SK-N-SH (cell line): ENCODE measurements around the gene CEP57. TPM values are rescaled to one million over a fixed set of nuclear protein-coding genes. Genes with fewer than 3 reads are reported as not detected.

Experiments
- CTCF ChIA-PET: fragments of 300-600, 350-600 bp; formaldehyde crosslinking; extraction: SDS; loops from one replicate; lab custom pipeline; 2021; lab: Yijun Ruan, JAX
- POLR2A ChIA-PET: fragments of 350-600 bp; sonication (Branson Sonifier 250); formaldehyde crosslinking; extraction: SDS; loops from one replicate; lab custom pipeline; 2020; ENCODE audit warnings: antibody characterized with exemption, inconsistent platforms; lab: Yijun Ruan, JAX
- DNase-seq: peaks from one replicate; pipeline ENCODE4 v3.0.0; 2012
- H2AFZ ChIP-seq: fragments of 200-600 bp; sonication (generic); 2 replicates; pipeline ENCODE4 v1.8.1; 2016; ENCODE audit warnings: antibody characterized with exemption, mild to moderate bottlenecking, low read depth
- H3F3A ChIP-seq: fragments of 200-600 bp; sonication (generic); replicated peaks from 2 replicates; pipeline ENCODE3; 2016; ENCODE audit warnings: antibody characterized with exemption, mild to moderate bottlenecking; ENCODE audit not compliant: insufficient read depth
- H3K27ac ChIP-seq, 2 experiments: fragments of 200-500 bp in 1 of 2; fragments of 200-600 bp in 1 of 2; sonication (Bioruptor generic) in 1 of 2; sonication (generic), shearing (Covaris generic) in 1 of 2; 2 replicates each; pipeline versions ENCODE4 v1.5.1 to v1.6.1; 2014 to 2016; ENCODE audit warnings: low read depth in 2 of 2, inconsistent platforms in 1 of 2, low read length in 1 of 2, mild to moderate bottlenecking in 1 of 2, mixed read lengths in 1 of 2
- H3K27me3 ChIP-seq: fragments of 200-600 bp; sonication (generic), shearing (Covaris generic); 2 replicates; pipeline ENCODE4 v1.6.1; 2016; ENCODE audit warnings: mixed run types; ENCODE audit not compliant: insufficient read depth
- H3K36me3 ChIP-seq, 2 experiments: fragments of 200-500 bp in 1 of 2; fragments of 200-600 bp in 1 of 2; sonication (Bioruptor generic) in 1 of 2; sonication (generic) in 1 of 2; replicated peaks in 1 of 2; 2 replicates each; pipeline versions ENCODE3 to v1.5.1; 2014 to 2016; ENCODE audit warnings: low read length in 1 of 2, mild to moderate bottlenecking in 1 of 2; ENCODE audit not compliant: insufficient read depth in 2 of 2, control insufficient read depth in 1 of 2
- H3K4me1 ChIP-seq, 2 experiments: fragments of 200-500 bp in 1 of 2; fragments of 200-600 bp in 1 of 2; sonication (Bioruptor generic) in 1 of 2; sonication (generic), shearing (Covaris generic) in 1 of 2; 2 replicates each; pipeline versions ENCODE4 v1.5.1 to v1.6.1; 2014 to 2016; ENCODE audit warnings: low read depth in 1 of 2, low read length in 1 of 2, mixed run types in 1 of 2; ENCODE audit not compliant: insufficient read depth in 2 of 2, control insufficient read depth in 1 of 2
- H3K4me2 ChIP-seq: fragments of 200-600 bp; sonication (generic), shearing (Covaris generic); 2 replicates; pipeline ENCODE4 v1.6.1; 2017; ENCODE audit warnings: mixed run types
- H3K4me3 ChIP-seq, 2 experiments: fragments of 200-500 bp in 1 of 2; fragments of 200-600 bp in 1 of 2; sonication (Bioruptor generic) in 1 of 2; sonication (generic), shearing (Covaris generic) in 1 of 2; 2 replicates each; pipeline versions ENCODE4 v1.5.1 to v1.8.1; 2014 to 2016; ENCODE audit warnings: low read depth in 2 of 2, inconsistent platforms in 1 of 2, low read length in 1 of 2, mild to moderate bottlenecking in 1 of 2, mixed read lengths in 1 of 2, moderate library complexity in 1 of 2
- H3K79me2 ChIP-seq: fragments of 200-600 bp; sonication (generic); 2 replicates; pipeline ENCODE4 v1.8.1; 2017; ENCODE audit warnings: mild to moderate bottlenecking; ENCODE audit not compliant: insufficient read depth
- H3K9ac ChIP-seq: fragments of 200-600 bp; sonication (generic); 2 replicates; pipeline ENCODE4 v1.6.1; 2017; ENCODE audit warnings: mixed run types
- H3K9me2 ChIP-seq: fragments of 200-600 bp; sonication (generic); 2 replicates; pipeline ENCODE4 v1.6.1; 2017; ENCODE audit warnings: mixed run types
- H3K9me3 ChIP-seq: fragments of 200-600 bp; sonication (generic); 2 replicates; pipeline ENCODE4 v1.6.1; 2017; ENCODE audit warnings: mixed run types, mild to moderate bottlenecking, moderate library complexity
- H4K20me1 ChIP-seq: fragments of 200-600 bp; sonication (generic); 2 replicates; pipeline ENCODE4 v1.6.1; 2017; ENCODE audit warnings: mild to moderate bottlenecking, mixed run types; ENCODE audit not compliant: insufficient read depth
- CHD2 ChIP-seq: fragments of 150-350 bp; IDR thresholded peaks from 2 replicates; pipeline ENCODE4 v1.6.1; 2018; ENCODE audit warnings: low read length; ENCODE audit not compliant: partially characterized antibody
- EP300 ChIP-seq, 2 experiments: IDR thresholded peaks; 2 replicates each; pipeline versions ENCODE4 v1.4.0 to v1.6.1; 2012; ENCODE audit warnings: borderline replicate concordance in 1 of 2, low read depth in 1 of 2, low read length in 1 of 2
- FOSL2 ChIP-seq: IDR thresholded peaks from 2 replicates; pipeline ENCODE4 v1.4.0; 2012; ENCODE audit warnings: low read depth, mild to moderate bottlenecking, moderate library complexity, borderline replicate concordance
- GABPA ChIP-seq: IDR thresholded peaks from 2 replicates; pipeline ENCODE4 v1.4.0; 2012; ENCODE audit warnings: low read depth, mild to moderate bottlenecking
- GATA2 ChIP-seq: sonication (generic); formaldehyde crosslinking; IDR thresholded peaks from 2 replicates; pipeline ENCODE4 v1.5.0; 2020; ENCODE audit warnings: mild to moderate bottlenecking, missing genetic modification reagents
- JUND ChIP-seq: IDR thresholded peaks from 2 replicates; pipeline ENCODE4 v1.4.0; 2012
- POLR2AphosphoS5 ChIP-seq: IDR thresholded peaks from 2 replicates; pipeline ENCODE4 v1.6.1; 2012; ENCODE audit warnings: low read depth, low read length
- RXRA ChIP-seq: IDR thresholded peaks from 2 replicates; pipeline ENCODE4 v1.4.0; 2012; ENCODE audit warnings: low read depth, mild to moderate bottlenecking, borderline replicate concordance
- SIN3A ChIP-seq: IDR thresholded peaks from 2 replicates; pipeline ENCODE4 v1.6.1; 2012; ENCODE audit warnings: low read depth, mild to moderate bottlenecking, low read length, moderate library complexity, borderline replicate concordance
- TCF12 ChIP-seq: IDR thresholded peaks from 2 replicates; pipeline ENCODE4 v1.4.0; 2012
- WGBS: methylation state at CpG from one replicate; pipeline ENCODE4 v1.1.6; 2017; ENCODE audit warnings: low lambda C conversion rate; 5-methylcytosine and 5-hydroxymethylcytosine counted together
- polyA plus RNA-seq, 3 experiments: library from polyadenylated mRNA; depleted of rRNA; stranded (reverse); fragments of >200 nt; gene quantifications; 2 replicates each; pipeline ENCODE4 v1.2.3, GENCODE V29; 2012
- TF ChIP-seq, protein P1 (sequence below): fragments of 150-350 bp; IDR thresholded peaks from 2 replicates; pipeline ENCODE4 v1.6.1; 2017; ENCODE audit warnings: antibody characterized with exemption, low read length, low read depth, borderline replicate concordance
- TF ChIP-seq, protein P2 (sequence below): IDR thresholded peaks from 2 replicates; pipeline ENCODE4 v1.4.0; 2012; ENCODE audit warnings: low read depth, borderline replicate concordance
- TF ChIP-seq, protein P3 (sequence below): IDR thresholded peaks from 2 replicates; pipeline ENCODE4 v1.4.0; 2012; ENCODE audit warnings: low read depth, borderline replicate concordance
- TF ChIP-seq, protein P4 (sequence below): fragments of 150-350 bp; IDR thresholded peaks from 2 replicates; pipeline ENCODE4 v1.6.1; 2016; ENCODE audit warnings: mild to moderate bottlenecking, low read depth, low read length
- TF ChIP-seq, protein P5 (sequence below): fragments of 200-600 bp; sonication (generic); IDR thresholded peaks from 2 replicates; pipeline ENCODE4 v1.6.1; 2017; ENCODE audit warnings: antibody characterized with exemption, mild to moderate bottlenecking, moderate library complexity

The CEP57 gene
- polyA plus RNA-seq, 1 of the 3 experiments (the other 2 are of a cell fraction) = 12.2 TPM

DNA sequence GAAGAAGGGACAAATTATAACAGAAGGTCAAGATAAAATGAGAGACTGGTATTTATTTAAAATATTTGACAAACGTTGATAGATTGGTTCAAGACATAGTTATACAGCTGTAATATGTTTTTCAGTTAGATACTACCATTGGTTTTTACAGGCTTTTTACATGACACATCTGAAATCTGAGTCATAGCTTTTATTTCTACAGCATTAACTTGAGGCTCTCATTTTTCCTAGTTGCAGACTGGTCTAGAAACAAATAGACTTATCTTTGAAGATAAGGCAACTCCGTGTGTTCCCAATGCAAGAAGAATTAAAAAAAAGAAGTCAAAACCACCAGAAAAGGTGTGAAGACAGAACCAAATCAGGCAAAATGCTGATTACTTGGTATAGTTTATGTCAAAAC, 31.3 kb downstream of the CEP57 start (continued):
- TF ChIP-seq, protein P1, sequence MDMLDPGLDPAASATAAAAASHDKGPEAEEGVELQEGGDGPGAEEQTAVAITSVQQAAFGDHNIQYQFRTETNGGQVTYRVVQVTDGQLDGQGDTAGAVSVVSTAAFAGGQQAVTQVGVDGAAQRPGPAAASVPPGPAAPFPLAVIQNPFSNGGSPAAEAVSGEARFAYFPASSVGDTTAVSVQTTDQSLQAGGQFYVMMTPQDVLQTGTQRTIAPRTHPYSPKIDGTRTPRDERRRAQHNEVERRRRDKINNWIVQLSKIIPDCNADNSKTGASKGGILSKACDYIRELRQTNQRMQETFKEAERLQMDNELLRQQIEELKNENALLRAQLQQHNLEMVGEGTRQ = no peak
- TF ChIP-seq FOSL2 (peak; percentile 49; the same call in 1 of the 2 replicates), SIN3A (no peak), JUND (0 out of 2 replicates have a peak, but pooled peaks have one; percentile 17)

DNA sequence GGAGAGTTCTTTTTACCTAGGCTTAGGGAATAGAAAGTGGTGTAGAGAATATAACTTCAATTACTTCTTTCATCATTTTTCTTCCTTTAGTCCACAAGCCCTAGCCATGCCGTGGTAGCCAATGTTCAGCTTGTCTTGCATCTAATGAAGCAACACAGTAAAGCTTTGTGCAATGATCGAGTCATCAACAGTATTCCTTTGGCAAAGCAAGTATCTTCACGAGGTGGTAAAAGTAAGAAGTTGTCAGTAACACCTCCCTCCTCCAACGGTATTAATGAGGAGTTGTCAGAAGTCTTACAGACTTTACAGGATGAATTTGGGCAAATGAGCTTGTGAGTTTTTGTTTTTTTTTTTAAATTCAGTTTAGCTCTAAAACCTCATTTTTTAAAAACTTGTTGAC, 37.4 kb downstream of the CEP57 start:
- Histone ChIP-seq H3K4me3 (no peak overlapping the region), H3K27me3 (no peaks in the 10 kb centered on the region), H3K9me2 (no peaks in the 10 kb centered on the region), H3K9me3 (no peaks in the 10 kb centered on the region), H3K4me1 (peaks cover 0 to 6% of the 10 kb centered on the region in 2 experiments; a peak in 3 of 4 replicates), H3F3A (peaks cover 35% of the 10 kb centered on the region), H3K4me2 (no peak overlapping the region), H4K20me1 (no peaks in the 10 kb centered on the region), H3K79me2 (no peaks in the 10 kb centered on the region), H3K9ac (no peak overlapping the region), H3K36me3 (peaks cover 67 to 74% of the 10 kb centered on the region in 2 experiments), H3K27ac (no peak overlapping the region)
- WGBS = 96% methylated on average over 4 of the region's 4 CpGs
- CTCF ChIA-PET = interaction anchor here (0.6 to 2.2 kb wide), 4 partner anchors 8 to 1009 kb away, joined by 3 to 14 read pairs (median 4); no protein-coding TSS in a partner anchor
- no peak for DNase-seq
- POLR2A ChIA-PET = no interaction called here
- TF ChIP-seq CHD2 = no peak
- TF ChIP-seq RXRA = no peak
- no peak for TF ChIP-seq POLR2AphosphoS5
- no peak for TF ChIP-seq EP300 (IDR thresholded peaks at IDR 0.05; ENCODE audit: borderline replicate concordance in 1 of 2, low read depth in 1 of 2, low read length in 1 of 2)
- no peak for TF ChIP-seq SIN3A
- TF ChIP-seq, protein P2, sequence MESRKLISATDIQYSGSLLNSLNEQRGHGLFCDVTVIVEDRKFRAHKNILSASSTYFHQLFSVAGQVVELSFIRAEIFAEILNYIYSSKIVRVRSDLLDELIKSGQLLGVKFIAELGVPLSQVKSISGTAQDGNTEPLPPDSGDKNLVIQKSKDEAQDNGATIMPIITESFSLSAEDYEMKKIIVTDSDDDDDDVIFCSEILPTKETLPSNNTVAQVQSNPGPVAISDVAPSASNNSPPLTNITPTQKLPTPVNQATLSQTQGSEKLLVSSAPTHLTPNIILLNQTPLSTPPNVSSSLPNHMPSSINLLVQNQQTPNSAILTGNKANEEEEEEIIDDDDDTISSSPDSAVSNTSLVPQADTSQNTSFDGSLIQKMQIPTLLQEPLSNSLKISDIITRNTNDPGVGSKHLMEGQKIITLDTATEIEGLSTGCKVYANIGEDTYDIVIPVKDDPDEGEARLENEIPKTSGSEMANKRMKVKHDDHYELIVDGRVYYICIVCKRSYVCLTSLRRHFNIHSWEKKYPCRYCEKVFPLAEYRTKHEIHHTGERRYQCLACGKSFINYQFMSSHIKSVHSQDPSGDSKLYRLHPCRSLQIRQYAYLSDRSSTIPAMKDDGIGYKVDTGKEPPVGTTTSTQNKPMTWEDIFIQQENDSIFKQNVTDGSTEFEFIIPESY = no peak
- no peak for TF ChIP-seq TCF12
- TF ChIP-seq, protein P3, sequence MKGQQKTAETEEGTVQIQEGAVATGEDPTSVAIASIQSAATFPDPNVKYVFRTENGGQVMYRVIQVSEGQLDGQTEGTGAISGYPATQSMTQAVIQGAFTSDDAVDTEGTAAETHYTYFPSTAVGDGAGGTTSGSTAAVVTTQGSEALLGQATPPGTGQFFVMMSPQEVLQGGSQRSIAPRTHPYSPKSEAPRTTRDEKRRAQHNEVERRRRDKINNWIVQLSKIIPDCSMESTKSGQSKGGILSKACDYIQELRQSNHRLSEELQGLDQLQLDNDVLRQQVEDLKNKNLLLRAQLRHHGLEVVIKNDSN = no peak
- no peak for TF ChIP-seq GABPA
- TF ChIP-seq, protein P4, sequence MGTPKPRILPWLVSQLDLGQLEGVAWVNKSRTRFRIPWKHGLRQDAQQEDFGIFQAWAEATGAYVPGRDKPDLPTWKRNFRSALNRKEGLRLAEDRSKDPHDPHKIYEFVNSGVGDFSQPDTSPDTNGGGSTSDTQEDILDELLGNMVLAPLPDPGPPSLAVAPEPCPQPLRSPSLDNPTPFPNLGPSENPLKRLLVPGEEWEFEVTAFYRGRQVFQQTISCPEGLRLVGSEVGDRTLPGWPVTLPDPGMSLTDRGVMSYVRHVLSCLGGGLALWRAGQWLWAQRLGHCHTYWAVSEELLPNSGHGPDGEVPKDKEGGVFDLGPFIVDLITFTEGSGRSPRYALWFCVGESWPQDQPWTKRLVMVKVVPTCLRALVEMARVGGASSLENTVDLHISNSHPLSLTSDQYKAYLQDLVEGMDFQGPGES = no peak
- TF ChIP-seq, protein P5, sequence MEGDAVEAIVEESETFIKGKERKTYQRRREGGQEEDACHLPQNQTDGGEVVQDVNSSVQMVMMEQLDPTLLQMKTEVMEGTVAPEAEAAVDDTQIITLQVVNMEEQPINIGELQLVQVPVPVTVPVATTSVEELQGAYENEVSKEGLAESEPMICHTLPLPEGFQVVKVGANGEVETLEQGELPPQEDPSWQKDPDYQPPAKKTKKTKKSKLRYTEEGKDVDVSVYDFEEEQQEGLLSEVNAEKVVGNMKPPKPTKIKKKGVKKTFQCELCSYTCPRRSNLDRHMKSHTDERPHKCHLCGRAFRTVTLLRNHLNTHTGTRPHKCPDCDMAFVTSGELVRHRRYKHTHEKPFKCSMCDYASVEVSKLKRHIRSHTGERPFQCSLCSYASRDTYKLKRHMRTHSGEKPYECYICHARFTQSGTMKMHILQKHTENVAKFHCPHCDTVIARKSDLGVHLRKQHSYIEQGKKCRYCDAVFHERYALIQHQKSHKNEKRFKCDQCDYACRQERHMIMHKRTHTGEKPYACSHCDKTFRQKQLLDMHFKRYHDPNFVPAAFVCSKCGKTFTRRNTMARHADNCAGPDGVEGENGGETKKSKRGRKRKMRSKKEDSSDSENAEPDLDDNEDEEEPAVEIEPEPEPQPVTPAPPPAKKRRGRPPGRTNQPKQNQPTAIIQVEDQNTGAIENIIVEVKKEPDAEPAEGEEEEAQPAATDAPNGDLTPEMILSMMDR = no peak
- no peak for TF ChIP-seq GATA2 (CRISPR knock-in tag)
- TF ChIP-seq, all 33 proteins: peak for 0
- H2AFZ ChIP-seq = no peak overlapping the region
